GM06990 (cell line): ENCODE results near the gene KRTAP10-3.

ENCODE experiments used
- DNase-seq: peaks from one replicate; pipeline ENCODE4 v3.0.0-alpha.2; 2011; ENCODE audit not compliant: insufficient read length; ENCODE audit errors: extremely low read depth
- H3K27me3 ChIP-seq: replicated peaks from 2 replicates; pipeline ENCODE4 v1.6.0; 2011; ENCODE audit warnings: low read length; ENCODE audit not compliant: control insufficient read depth, insufficient read depth
- H3K36me3 ChIP-seq: 2 replicates; pipeline ENCODE4 v1.5.1; 2011; ENCODE audit warnings: low read length; ENCODE audit not compliant: control insufficient read depth, insufficient read depth
- H3K4me3 ChIP-seq: replicated peaks from 2 replicates; pipeline ENCODE4 v1.5.1; 2011; ENCODE audit warnings: low read depth, mild to moderate bottlenecking, control low read depth, low read length
- CTCF ChIP-seq: IDR thresholded peaks from 2 replicates; pipeline ENCODE4 v1.5.1; 2011; ENCODE audit warnings: low read length, control low read depth, mild to moderate bottlenecking, inconsistent platforms; ENCODE audit not compliant: insufficient read depth, poor library complexity, severe bottlenecking

KRTAP10-3 gene

GRCh38 chr21:44529503-44530125 lies 29.0 kb downstream of the KRTAP10-3 start:
- no peak for DNase-seq
- Histone ChIP-seq H3K36me3 (no peaks in the 10 kb centered on the region), H3K27me3 (no peaks in the 10 kb centered on the region), H3K4me3 (no peak overlapping the region)
- TF ChIP-seq CTCF, result no peak

- DNase-seq, result no peak
- H3K27me3 ChIP-seq, result no peaks in the 10 kb centered on the region
- H3K36me3 ChIP-seq, result no peaks in the 10 kb centered on the region
- no peak overlapping the region for H3K4me3 ChIP-seq
- no peak for TF ChIP-seq CTCF
Observed at GRCh38 chr21:44529011-44529421, 29.6 kb downstream of the KRTAP10-3 start.

GRCh38 chr21:44528634-44528995 lies 30.0 kb downstream of the KRTAP10-3 start:
- H3K4me3 ChIP-seq, result no peak overlapping the region
- no peak for DNase-seq
- no peak for TF ChIP-seq CTCF
- no peaks in the 10 kb centered on the region for H3K27me3 ChIP-seq
- H3K36me3 ChIP-seq, result no peaks in the 10 kb centered on the region

GRCh38 chr21:44527983-44528633 lies 30.5 kb downstream of the KRTAP10-3 start:
- H3K27me3 ChIP-seq, result no peaks in the 10 kb centered on the region

GRCh38 chr21:44527156-44527982 lies 31.2 kb downstream of the KRTAP10-3 start:
- H3K36me3 ChIP-seq, result no peaks in the 10 kb centered on the region
- no peak overlapping the region for H3K4me3 ChIP-seq
- DNase-seq, result no peak
- H3K27me3 ChIP-seq, result no peaks in the 10 kb centered on the region
- no peak for TF ChIP-seq CTCF

More at GRCh38 chr21:44527983-44528633, 30.5 kb downstream of the KRTAP10-3 start:
- Histone ChIP-seq H3K36me3 (no peaks in the 10 kb centered on the region), H3K4me3 (no peak overlapping the region)
- DNase-seq, result no peak
- no peak for TF ChIP-seq CTCF
